HUES64 (cell line): Measurements from ENCODE around the gene SLC51B.
"Not testable (repeated sequence)": the region's sequence is repeated elsewhere in the genome, so short reads cannot be mapped to it uniquely, and the experiment has no call there.

Experiments used
- H3K27ac ChIP-seq: 2 replicates; pipeline ENCODE4 v1.7.0; 2013; ENCODE audit warnings: low read depth, low read length, inconsistent platforms
- H3K27me3 ChIP-seq: 2 replicates; pipeline ENCODE4 v1.6.1; 2013; ENCODE audit warnings: mild to moderate bottlenecking, low read length; ENCODE audit not compliant: insufficient read depth
- H3K36me3 ChIP-seq: 2 replicates; pipeline ENCODE4 v1.6.1; 2013; ENCODE audit warnings: mild to moderate bottlenecking, low read length; ENCODE audit not compliant: insufficient read depth
- H3K4me1 ChIP-seq: 2 replicates; pipeline ENCODE4 v1.6.1; 2013; ENCODE audit warnings: mild to moderate bottlenecking, low read length, moderate library complexity; ENCODE audit not compliant: insufficient read depth
- H3K4me3 ChIP-seq: 2 replicates; pipeline ENCODE4 v1.5.1; 2013; ENCODE audit warnings: mild to moderate bottlenecking, low read length, moderate library complexity
- H3K9ac ChIP-seq: 2 replicates; pipeline ENCODE4 v1.6.1; 2013; ENCODE audit warnings: mild to moderate bottlenecking, low read depth, low read length
- H3K9me3 ChIP-seq: 2 replicates; pipeline ENCODE4 v1.6.1; 2013; ENCODE audit warnings: low read depth, low read length; ENCODE audit not compliant: insufficient read depth
- WGBS: fragments of 150-250, 120-280 bp; methylation state at CpG from one replicate; pipeline ENCODE4 v1.1.7; 2013; ENCODE audit warnings: missing lambda C conversion rate; 5-methylcytosine and 5-hydroxymethylcytosine counted together

The SLC51B gene

DNA sequence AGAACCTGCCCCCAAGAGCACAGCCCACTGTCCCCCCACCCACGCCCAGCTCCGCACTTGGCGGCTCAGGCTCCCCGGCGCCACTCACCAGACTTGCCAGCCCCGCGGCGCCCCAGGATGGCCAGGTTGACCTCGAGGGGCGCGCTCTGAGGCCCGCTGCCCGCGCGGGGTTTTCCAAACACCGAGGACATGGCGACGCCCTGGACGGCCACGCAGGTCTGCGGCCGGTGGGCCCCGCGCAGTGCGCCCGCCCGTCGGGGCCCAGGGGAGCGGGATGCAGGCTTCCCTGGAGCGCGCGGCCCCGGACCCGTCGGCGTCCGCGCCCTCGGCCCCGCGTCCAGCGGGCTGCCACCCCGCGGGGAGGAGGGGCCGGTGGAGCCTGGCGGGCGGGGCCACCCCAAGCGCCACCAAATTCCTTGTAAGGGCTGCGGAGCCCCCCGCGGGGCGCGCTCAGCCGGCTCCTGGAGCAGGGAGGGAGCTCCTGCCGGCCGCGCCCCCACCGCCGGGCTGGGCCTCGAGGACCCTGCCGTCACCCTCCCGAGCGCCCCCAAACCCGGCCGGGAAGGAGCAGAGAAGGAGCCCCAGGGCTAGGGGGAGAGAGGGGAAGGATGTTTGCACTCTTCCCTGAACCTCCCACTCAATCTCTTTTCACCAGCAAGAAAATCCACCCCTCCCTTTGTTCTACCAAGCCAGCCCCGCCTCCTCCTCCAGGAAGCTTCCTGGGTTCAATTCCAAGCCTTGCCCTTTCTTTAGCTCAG, 22.6 kb downstream of the SLC51B start, which contains the start of gene RASL12:
RASL12 (minus strand) TSS at position 347 of the 758 bp plus-strand sequence; CDS start at position 191, 156 bp downstream.
- WGBS, result under 1% methylated on average over 62 of the region's 66 CpGs
- Histone ChIP-seq H3K9ac (peak within 1 kb of the TSS; percentile 70), H3K27ac (peak within 1 kb of the TSS; percentile 70; the same call in 1 of the 2 replicates), H3K4me1 (peaks cover 35% of the 10 kb centered on the region), H3K9me3 (no peaks in the 10 kb centered on the region), H3K4me3 (peak within 1 kb of the TSS; percentile 69), H3K27me3 (no peaks in the 10 kb centered on the region), H3K36me3 (no peaks in the 10 kb centered on the region)

DNA sequence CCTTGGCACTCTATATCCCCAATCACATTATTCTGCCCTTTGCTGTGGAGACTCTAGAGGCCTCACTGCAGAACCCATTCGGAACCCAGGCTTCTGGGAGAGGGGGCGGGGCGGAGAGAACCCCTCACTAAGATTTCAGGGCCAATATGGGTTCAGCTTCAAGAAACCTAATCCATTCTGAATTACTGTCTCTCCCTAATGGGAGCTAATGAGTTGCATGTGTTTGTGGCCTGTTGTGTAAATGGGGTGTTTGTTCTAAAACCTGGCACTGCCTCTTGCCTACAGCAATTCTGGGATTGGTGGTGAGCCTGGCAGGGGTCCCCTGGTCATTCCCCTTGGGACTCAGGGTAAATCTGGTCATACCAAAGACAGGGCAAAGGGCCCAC, 23.2 kb downstream of the SLC51B start:
- no peaks in the 10 kb centered on the region for H3K36me3 ChIP-seq
- no peaks in the 10 kb centered on the region for H3K9me3 ChIP-seq
- H3K4me3 ChIP-seq, result peak overlapping the region; percentile 69
- no peak overlapping the region for H3K27ac ChIP-seq
- 59% methylated on average over 3 of the region's 3 CpGs for WGBS
- H3K27me3 ChIP-seq, result no peaks in the 10 kb centered on the region
- H3K4me1 ChIP-seq, result peaks cover 35% of the 10 kb centered on the region
- H3K9ac ChIP-seq, result peak overlapping the region; percentile 70

- 85% methylated on average over 1 of the region's 1 CpG for WGBS
- Histone ChIP-seq H3K4me3 (no peak overlapping the region), H3K9me3 (no peaks in the 10 kb centered on the region), H3K27me3 (no peaks in the 10 kb centered on the region), H3K4me1 (peaks cover 35% of the 10 kb centered on the region), H3K9ac (no peak overlapping the region), H3K27ac (no peak overlapping the region), H3K36me3 (no peaks in the 10 kb centered on the region)
These were observed 24.0 kb downstream of the SLC51B start for GRCh38 chr15:65069179-65069578.

DNA sequence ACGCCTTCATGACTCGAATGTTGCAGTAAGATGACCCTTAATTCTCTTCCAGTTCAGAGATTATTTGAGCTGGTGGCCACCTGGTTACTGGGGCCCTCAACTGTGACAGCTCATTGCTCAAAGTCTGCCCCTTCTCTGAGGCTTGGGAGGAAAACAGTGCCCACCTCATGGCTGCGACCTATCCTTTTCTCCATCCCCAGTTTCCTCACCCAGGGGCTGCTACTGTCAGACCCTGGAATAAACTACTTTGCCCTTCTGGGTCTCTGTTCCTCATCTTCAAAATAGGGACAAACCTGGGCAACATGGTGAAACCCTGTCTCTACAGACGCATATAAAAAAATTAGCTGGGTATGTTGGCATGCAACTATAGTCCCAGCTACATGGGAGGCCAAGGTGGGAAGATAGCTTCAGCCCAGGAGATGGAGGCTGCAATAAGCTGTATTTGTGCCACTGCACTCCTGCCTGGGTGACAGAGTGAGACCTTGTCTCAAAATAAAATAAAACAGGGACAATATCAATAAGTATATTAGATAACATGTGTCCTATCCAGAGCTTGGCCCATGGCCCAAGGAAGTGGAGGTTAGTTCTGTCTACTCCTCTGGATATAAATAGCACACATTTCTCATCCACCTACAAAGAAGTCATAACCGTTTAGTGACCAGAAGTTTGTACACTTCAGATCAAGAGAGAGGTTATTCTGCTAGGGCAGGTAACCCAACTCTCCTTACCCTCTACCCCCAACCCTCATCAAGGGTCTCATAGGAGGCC, 24.8 kb downstream of the SLC51B start:
- H3K27ac ChIP-seq, result no peak overlapping the region
- 95% methylated on average over 5 of the region's 5 CpGs for WGBS

GRCh38 chr15:65071381-65071811, 26.2 kb downstream of the SLC51B start:
- H3K4me1 ChIP-seq, result peaks cover 21% of the 10 kb centered on the region
- no peaks in the 10 kb centered on the region for H3K36me3 ChIP-seq
- H3K27ac ChIP-seq, result no peak overlapping the region
- no peaks in the 10 kb centered on the region for H3K9me3 ChIP-seq
- H3K27me3 ChIP-seq, result no peaks in the 10 kb centered on the region
- 77% methylated on average over 5 of the region's 5 CpGs for WGBS
- H3K9ac ChIP-seq, result no peak overlapping the region
- H3K4me3 ChIP-seq, result no peak overlapping the region

More for the DNA sequence above, 24.8 kb downstream of the SLC51B start:
- Histone ChIP-seq H3K9ac (no peak overlapping the region), H3K4me1 (peaks cover 33% of the 10 kb centered on the region), H3K36me3 (no peaks in the 10 kb centered on the region), H3K4me3 (no peak overlapping the region), H3K27me3 (no peaks in the 10 kb centered on the region), H3K9me3 (no peaks in the 10 kb centered on the region)

- WGBS, result 71% methylated on average over 1 of the region's 1 CpG
- Histone ChIP-seq H3K27me3 (no peaks in the 10 kb centered on the region), H3K9me3 (no peaks in the 10 kb centered on the region), H3K9ac (no peak overlapping the region), H3K4me3 (no peak overlapping the region), H3K36me3 (no peaks in the 10 kb centered on the region), H3K4me1 (peaks cover 16% of the 10 kb centered on the region), H3K27ac (no peak overlapping the region)
These were observed 26.8 kb downstream of the SLC51B start for GRCh38 chr15:65072027-65072426.

- H3K9me3 ChIP-seq, result no peaks in the 10 kb centered on the region
- WGBS, result 92% methylated on average over 3 of the region's 3 CpGs
- H3K27ac ChIP-seq, result no peak overlapping the region
- H3K4me1 ChIP-seq, result peaks cover 12% of the 10 kb centered on the region
- H3K27me3 ChIP-seq, result no peaks in the 10 kb centered on the region; the same call in 1 of the 2 replicates
- no peaks in the 10 kb centered on the region for H3K36me3 ChIP-seq
- H3K4me3 ChIP-seq, result no peak overlapping the region
- no peak overlapping the region for H3K9ac ChIP-seq
These were observed 27.4 kb downstream of the SLC51B start for GRCh38 chr15:65072617-65073016.

DNA sequence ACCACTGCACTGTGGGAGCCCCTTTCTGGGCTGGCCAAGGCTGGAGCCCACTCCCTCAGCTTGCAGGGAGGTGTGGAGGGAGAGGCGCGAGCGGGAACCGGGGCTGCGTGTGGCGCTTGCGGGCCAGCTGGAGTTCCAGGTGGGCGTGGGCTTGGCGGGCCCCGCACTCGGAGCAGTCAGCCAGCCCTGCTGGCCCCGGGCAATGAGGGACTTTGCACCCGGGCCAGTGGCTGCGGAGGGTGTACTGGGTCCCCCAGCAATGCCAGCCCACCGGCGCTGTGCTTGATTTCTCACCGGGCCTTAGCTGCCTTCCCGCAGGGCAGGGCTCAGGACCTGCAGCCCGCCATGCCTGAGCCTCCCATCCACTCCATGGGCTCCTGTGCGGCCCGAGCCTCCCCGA, 29.8 kb downstream of the SLC51B start:
- H3K36me3 ChIP-seq, H3K4me1 ChIP-seq, H3K4me3 ChIP-seq, H3K27ac ChIP-seq, H3K9me3 ChIP-seq, H3K9ac ChIP-seq, H3K27me3 ChIP-seq: not testable (repeated sequence)
- 95% methylated on average over 22 of the region's 22 CpGs for WGBS

- H3K27ac ChIP-seq, H3K27me3 ChIP-seq, H3K36me3 ChIP-seq, H3K9ac ChIP-seq, H3K4me3 ChIP-seq, H3K9me3 ChIP-seq, H3K4me1 ChIP-seq: not testable (repeated sequence)
- WGBS, result 94% methylated on average over 12 of the region's 12 CpGs
These were observed 30.6 kb downstream of the SLC51B start for GRCh38 chr15:65075607-65076395.

- no peak within 1 kb of the TSS for H3K9ac ChIP-seq
These were observed 31.5 kb downstream of the SLC51B start, which contains the start of gene KBTBD13 for GRCh38 chr15:65076486-65077290. Gene KBTBD13 (plus strand): TSS chr15:65076746. CDS start chr15:65076816, 70 bp downstream.

More at GRCh38 chr15:65076486-65077290, 31.5 kb downstream of the SLC51B start, which contains the start of gene KBTBD13:
- WGBS, result 95% methylated on average over 73 of the region's 73 CpGs
- Histone ChIP-seq H3K4me1 (peaks cover 11% of the 10 kb centered on the region; the same call in 1 of the 2 replicates), H3K27ac (no peak within 1 kb of the TSS), H3K36me3 (no peaks in the 10 kb centered on the region), H3K9me3 (no peaks in the 10 kb centered on the region), H3K27me3 (peaks cover 4% of the 10 kb centered on the region), H3K4me3 (no peak within 1 kb of the TSS)
